HEK293 (cell line): ENCODE data around the gene TNIK.

Source experiments
- CTCF ChIA-PET: fragments of 350-600 bp; formaldehyde crosslinking; extraction: SDS; loops from one replicate; lab custom pipeline; 2021; ENCODE audit warnings: antibody characterized with exemption; lab: Yijun Ruan, JAX
- POLR2A ChIA-PET: fragments of 300-600 bp; formaldehyde crosslinking; extraction: SDS; loops from one replicate; lab custom pipeline; 2020; ENCODE audit warnings: antibody characterized with exemption, inconsistent platforms; lab: Yijun Ruan, JAX
- H3K27ac ChIP-seq: fragments of 200-500 bp; sonication (Bioruptor generic); 2 replicates; pipeline ENCODE4 v1.5.1; 2014; ENCODE audit warnings: low read depth, low read length, control low read depth, inconsistent platforms; ENCODE audit errors: extremely low read depth
- H3K36me3 ChIP-seq, 2 experiments: fragments of 200-500 bp in 1 of 2; sonication (Bioruptor generic) in 1 of 2; 1 replicate in 1 of 2; 2 replicates in 1 of 2; pipeline ENCODE4 v1.5.1; 2014 to 2017; ENCODE audit warnings: inconsistent platforms in 2 of 2, low read length in 2 of 2; ENCODE audit not compliant: control insufficient read depth in 2 of 2, insufficient read depth in 1 of 2
- H3K4me1 ChIP-seq: fragments of 200-500 bp; sonication (Bioruptor generic); 2 replicates; pipeline ENCODE4 v1.5.1; 2014; ENCODE audit warnings: mild to moderate bottlenecking, low read length, inconsistent platforms; ENCODE audit not compliant: control insufficient read depth, insufficient read depth
- H3K4me3 ChIP-seq: 2 replicates; pipeline ENCODE4 v1.5.1; 2011; ENCODE audit warnings: low read depth, mild to moderate bottlenecking, control low read depth, low read length, moderate library complexity
- H3K9me3 ChIP-seq: fragments of 200-500 bp; sonication (Bioruptor generic); 2 replicates; pipeline ENCODE4 v1.5.1; 2014; ENCODE audit warnings: low read depth, low read length, inconsistent platforms; ENCODE audit not compliant: control insufficient read depth, insufficient read depth
- GLIS1 ChIP-seq: fragments of 450-650 bp; formaldehyde crosslinking; IDR thresholded peaks from 2 replicates; pipeline ENCODE4 v1.5.1; 2016; ENCODE audit warnings: missing biosample characterization, missing genetic modification characterization
- KLF1 ChIP-seq: fragments of 450-650 bp; formaldehyde crosslinking; IDR thresholded peaks from 2 replicates; pipeline ENCODE4 v1.5.1; 2016; ENCODE audit warnings: missing biosample characterization, missing genetic modification characterization
- KLF7 ChIP-seq: fragments of 450-650 bp; formaldehyde crosslinking; IDR thresholded peaks from 2 replicates; pipeline ENCODE4 v1.5.1; 2016; ENCODE audit warnings: missing biosample characterization, missing genetic modification characterization, borderline replicate concordance
- PRDM1 ChIP-seq: fragments of 450-650 bp; formaldehyde crosslinking; IDR thresholded peaks from 2 replicates; pipeline ENCODE4; 2016; ENCODE audit warnings: missing biosample characterization, missing genetic modification characterization
- SP3 ChIP-seq: fragments of 450-650 bp; formaldehyde crosslinking; IDR thresholded peaks from 2 replicates; pipeline ENCODE4 v1.5.1; 2016; ENCODE audit warnings: missing biosample characterization, missing genetic modification characterization
- ZBTB48 ChIP-seq: fragments of 450-650 bp; formaldehyde crosslinking; IDR thresholded peaks from 2 replicates; pipeline ENCODE4 v1.5.1; 2016; ENCODE audit warnings: missing biosample characterization, missing genetic modification characterization
- ZFP37 ChIP-seq: fragments of 450-650 bp; formaldehyde crosslinking; IDR thresholded peaks from 2 replicates; pipeline ENCODE4 v1.5.1; 2016; ENCODE audit warnings: missing biosample characterization, missing genetic modification characterization
- ZIC2 ChIP-seq: fragments of 450-650 bp; formaldehyde crosslinking; IDR thresholded peaks from 2 replicates; pipeline ENCODE4 v1.5.1; 2016; ENCODE audit warnings: missing biosample characterization, missing genetic modification characterization
- ZNF10 ChIP-seq: fragments of 450-650 bp; formaldehyde crosslinking; IDR thresholded peaks from 2 replicates; pipeline ENCODE4 v1.5.1; 2017; ENCODE audit warnings: missing biosample characterization, missing genetic modification characterization
- ZNF16 ChIP-seq: fragments of 450-650 bp; formaldehyde crosslinking; IDR thresholded peaks from 2 replicates; pipeline ENCODE4 v1.5.1; 2016; ENCODE audit warnings: low read depth, missing biosample characterization, missing genetic modification characterization
- ZNF211 ChIP-seq: fragments of 450-650 bp; formaldehyde crosslinking; IDR thresholded peaks from 2 replicates; pipeline ENCODE4 v1.5.1; 2016; ENCODE audit warnings: low read depth, missing biosample characterization, missing genetic modification characterization
- ZNF324 ChIP-seq: fragments of 450-650 bp; formaldehyde crosslinking; IDR thresholded peaks from 2 replicates; pipeline ENCODE4 v1.5.1; 2016; ENCODE audit warnings: missing biosample characterization, missing genetic modification characterization
- ZNF350 ChIP-seq: fragments of 450-650 bp; formaldehyde crosslinking; IDR thresholded peaks from 2 replicates; pipeline ENCODE4 v1.5.0; 2017; ENCODE audit warnings: missing biosample characterization, mild to moderate bottlenecking, missing genetic modification characterization
- ZNF366 ChIP-seq: fragments of 450-650 bp; formaldehyde crosslinking; conservative IDR thresholded peaks from 2 replicates; pipeline ENCODE4 v1.5.1; 2016; ENCODE audit warnings: missing biosample characterization, missing genetic modification characterization
- ZNF37A ChIP-seq: fragments of 450-650 bp; IDR thresholded peaks from 2 replicates; pipeline ENCODE4 v1.5.1; 2018; ENCODE audit warnings: missing biosample characterization, missing genetic modification characterization
- ZNF426 ChIP-seq: fragments of 450-650 bp; formaldehyde crosslinking; IDR thresholded peaks from 2 replicates; pipeline ENCODE4 v1.5.1; 2017; ENCODE audit warnings: missing biosample characterization, missing genetic modification characterization, mild to moderate bottlenecking, inconsistent platforms, moderate library complexity
- ZNF514 ChIP-seq: fragments of 450-650 bp; formaldehyde crosslinking; IDR thresholded peaks from 2 replicates; pipeline ENCODE4 v1.5.1; 2016; ENCODE audit warnings: missing biosample characterization, missing genetic modification characterization
- ZNF530 ChIP-seq: fragments of 450-650 bp; formaldehyde crosslinking; IDR thresholded peaks from 2 replicates; pipeline ENCODE4 v1.5.1; 2016; ENCODE audit warnings: low read depth, missing biosample characterization, missing genetic modification characterization
- ZNF660 ChIP-seq: fragments of 450-650 bp; IDR thresholded peaks from 2 replicates; pipeline ENCODE4 v1.5.1; 2018; ENCODE audit warnings: missing biosample characterization, mild to moderate bottlenecking, missing genetic modification characterization
- ZNF777 ChIP-seq: fragments of 450-650 bp; formaldehyde crosslinking; IDR thresholded peaks from 2 replicates; pipeline ENCODE4 v1.5.1; 2017; ENCODE audit warnings: missing biosample characterization, missing genetic modification characterization, borderline replicate concordance
- ZNF792 ChIP-seq: fragments of 450-650 bp; formaldehyde crosslinking; IDR thresholded peaks from 2 replicates; pipeline ENCODE4 v1.5.1; 2016; ENCODE audit warnings: missing biosample characterization, missing genetic modification characterization
- TF ChIP-seq, protein P1 (sequence below): fragments of 450-650 bp; formaldehyde crosslinking; IDR thresholded peaks from 2 replicates; pipeline ENCODE4 v1.5.1; 2016; ENCODE audit warnings: missing biosample characterization, missing genetic modification characterization
- TF ChIP-seq, protein P2 (sequence below): fragments of 450-650 bp; formaldehyde crosslinking; IDR thresholded peaks from 2 replicates; pipeline ENCODE4 v1.5.1; 2016; ENCODE audit warnings: missing biosample characterization, missing genetic modification characterization, borderline replicate concordance
- TF ChIP-seq, protein P3 (sequence below): fragments of 450-650 bp; formaldehyde crosslinking; IDR thresholded peaks from 2 replicates; pipeline ENCODE4 v1.5.1; 2016; ENCODE audit warnings: missing biosample characterization, missing genetic modification characterization
- TF ChIP-seq, protein P4 (sequence below): fragments of 450-650 bp; formaldehyde crosslinking; IDR thresholded peaks from 2 replicates; pipeline ENCODE4 v1.5.1; 2016; ENCODE audit warnings: missing biosample characterization, missing genetic modification characterization
- TF ChIP-seq, protein P5 (sequence below): fragments of 450-650 bp; IDR thresholded peaks from 2 replicates; pipeline ENCODE4 v1.5.1; 2018; ENCODE audit warnings: missing biosample characterization, missing genetic modification characterization
- TF ChIP-seq, protein P6 (sequence below): fragments of 450-650 bp; formaldehyde crosslinking; optimal IDR thresholded peaks from 2 replicates; pipeline ENCODE3; 2016; ENCODE audit warnings: missing biosample characterization, mild to moderate bottlenecking, missing genetic modification characterization

The TNIK gene

DNA sequence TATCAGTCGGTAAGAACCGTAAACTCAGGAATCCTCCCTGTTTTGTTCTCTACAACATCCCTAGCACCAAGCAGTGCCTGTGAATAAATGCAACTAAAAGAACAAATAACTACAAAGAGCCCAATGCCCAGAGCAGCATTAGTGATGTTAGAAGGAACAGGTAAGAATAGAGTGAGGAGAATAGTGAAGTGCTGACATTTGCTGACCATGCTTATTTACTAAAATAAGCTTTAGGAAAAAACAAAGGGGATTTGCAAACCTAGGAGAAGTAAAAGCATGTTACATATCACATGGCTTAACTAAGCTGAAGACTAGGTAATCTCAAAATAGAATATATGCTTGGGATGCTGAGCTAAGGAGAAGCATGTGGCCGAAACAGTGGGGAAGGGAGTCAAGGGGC is 247.6 kb downstream of the TNIK start:
- H3K36me3 ChIP-seq: no peaks in the 10 kb centered on the region
- TF ChIP-seq ZNF530 (no peak), ZNF10 (tag by site-specific recombination) (no peak), ZNF37A (tag by site-specific recombination) (no peak), ZNF426 (no peak), ZNF16 (tag by site-specific recombination) (no peak), ZNF211 (tag by site-specific recombination) (no peak), ZNF792 (tag by site-specific recombination) (no peak), ZNF660 (tag by site-specific recombination) (no peak), PRDM1 (tag by site-specific recombination) (no peak), ZIC2 (tag by site-specific recombination) (no peak)
- TF ChIP-seq, protein P1, sequence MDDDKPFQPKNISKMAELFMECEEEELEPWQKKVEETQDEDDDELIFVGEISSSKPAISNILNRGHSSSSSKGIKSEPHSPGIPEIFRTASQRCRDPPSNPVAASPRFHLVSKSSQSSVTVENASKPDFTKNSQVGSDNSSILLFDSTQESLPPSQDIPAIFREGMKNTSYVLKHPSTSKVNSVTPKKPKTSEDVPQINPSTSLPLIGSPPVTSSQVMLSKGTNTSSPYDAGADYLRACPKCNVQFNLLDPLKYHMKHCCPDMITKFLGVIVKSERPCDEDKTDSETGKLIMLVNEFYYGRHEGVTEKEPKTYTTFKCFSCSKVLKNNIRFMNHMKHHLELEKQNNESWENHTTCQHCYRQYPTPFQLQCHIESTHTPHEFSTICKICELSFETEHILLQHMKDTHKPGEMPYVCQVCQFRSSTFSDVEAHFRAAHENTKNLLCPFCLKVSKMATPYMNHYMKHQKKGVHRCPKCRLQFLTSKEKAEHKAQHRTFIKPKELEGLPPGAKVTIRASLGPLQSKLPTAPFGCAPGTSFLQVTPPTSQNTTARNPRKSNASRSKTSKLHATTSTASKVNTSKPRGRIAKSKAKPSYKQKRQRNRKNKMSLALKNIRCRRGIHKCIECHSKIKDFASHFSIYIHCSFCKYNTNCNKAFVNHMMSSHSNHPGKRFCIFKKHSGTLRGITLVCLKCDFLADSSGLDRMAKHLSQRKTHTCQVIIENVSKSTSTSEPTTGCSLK (tag by site-specific recombination): no peak
- TF ChIP-seq, protein P2, sequence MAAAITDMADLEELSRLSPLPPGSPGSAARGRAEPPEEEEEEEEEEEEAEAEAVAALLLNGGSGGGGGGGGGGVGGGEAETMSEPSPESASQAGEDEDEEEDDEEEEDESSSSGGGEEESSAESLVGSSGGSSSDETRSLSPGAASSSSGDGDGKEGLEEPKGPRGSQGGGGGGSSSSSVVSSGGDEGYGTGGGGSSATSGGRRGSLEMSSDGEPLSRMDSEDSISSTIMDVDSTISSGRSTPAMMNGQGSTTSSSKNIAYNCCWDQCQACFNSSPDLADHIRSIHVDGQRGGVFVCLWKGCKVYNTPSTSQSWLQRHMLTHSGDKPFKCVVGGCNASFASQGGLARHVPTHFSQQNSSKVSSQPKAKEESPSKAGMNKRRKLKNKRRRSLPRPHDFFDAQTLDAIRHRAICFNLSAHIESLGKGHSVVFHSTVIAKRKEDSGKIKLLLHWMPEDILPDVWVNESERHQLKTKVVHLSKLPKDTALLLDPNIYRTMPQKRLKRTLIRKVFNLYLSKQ (tag by site-specific recombination): no peak
- TF ChIP-seq, protein P3, sequence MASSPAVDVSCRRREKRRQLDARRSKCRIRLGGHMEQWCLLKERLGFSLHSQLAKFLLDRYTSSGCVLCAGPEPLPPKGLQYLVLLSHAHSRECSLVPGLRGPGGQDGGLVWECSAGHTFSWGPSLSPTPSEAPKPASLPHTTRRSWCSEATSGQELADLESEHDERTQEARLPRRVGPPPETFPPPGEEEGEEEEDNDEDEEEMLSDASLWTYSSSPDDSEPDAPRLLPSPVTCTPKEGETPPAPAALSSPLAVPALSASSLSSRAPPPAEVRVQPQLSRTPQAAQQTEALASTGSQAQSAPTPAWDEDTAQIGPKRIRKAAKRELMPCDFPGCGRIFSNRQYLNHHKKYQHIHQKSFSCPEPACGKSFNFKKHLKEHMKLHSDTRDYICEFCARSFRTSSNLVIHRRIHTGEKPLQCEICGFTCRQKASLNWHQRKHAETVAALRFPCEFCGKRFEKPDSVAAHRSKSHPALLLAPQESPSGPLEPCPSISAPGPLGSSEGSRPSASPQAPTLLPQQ: no peak
- no peak overlapping the region for H3K27ac ChIP-seq
- CTCF ChIA-PET: interaction anchor here (1.2 kb wide), 1 partner anchor 11 kb away, joined by 3 read pairs; no protein-coding TSS in a partner anchor
- no peaks in the 10 kb centered on the region for H3K4me1 ChIP-seq
- no peak overlapping the region for H3K4me3 ChIP-seq
- POLR2A ChIA-PET: no interaction called here
- H3K9me3 ChIP-seq: no peaks in the 10 kb centered on the region

DNA sequence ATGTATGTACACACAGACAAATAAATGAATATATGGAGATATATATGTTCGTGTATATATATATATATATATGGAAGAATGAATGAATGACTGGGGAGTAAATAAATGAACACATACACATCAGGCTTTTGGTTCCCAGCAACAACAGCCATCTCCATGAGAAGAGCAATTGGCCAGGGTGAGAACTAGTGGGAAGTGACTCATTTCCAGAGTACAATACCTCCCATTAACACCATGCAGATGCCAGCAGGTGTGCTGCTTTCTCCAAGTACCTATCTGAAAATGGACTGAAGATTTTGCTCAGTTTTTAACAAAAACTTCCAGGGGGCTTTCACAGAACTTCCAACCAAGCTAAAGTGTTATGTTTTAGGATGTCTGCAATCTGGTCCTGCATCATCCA is 253.9 kb downstream of the TNIK start:
- Histone ChIP-seq H3K4me3 (no peak overlapping the region), H3K9me3 (no peaks in the 10 kb centered on the region), H3K36me3 (no peaks in the 10 kb centered on the region), H3K4me1 (no peaks in the 10 kb centered on the region), H3K27ac (no peak overlapping the region)
- ChIA-PET POLR2A (no interaction called here), CTCF (no interaction called here)
- TF ChIP-seq KLF7 (tag by site-specific recombination) (no peak), ZNF324 (no peak), GLIS1 (tag by site-specific recombination) (no peak), ZBTB48 (no peak), ZNF777 (tag by site-specific recombination) (no peak), ZNF350 (tag by site-specific recombination) (no peak), SP3 (tag by site-specific recombination) (no peak), KLF1 (tag by site-specific recombination) (no peak), ZFP37 (no peak), ZNF514 (no peak), ZNF366 (tag by site-specific recombination) (no peak)
- TF ChIP-seq, protein P4, sequence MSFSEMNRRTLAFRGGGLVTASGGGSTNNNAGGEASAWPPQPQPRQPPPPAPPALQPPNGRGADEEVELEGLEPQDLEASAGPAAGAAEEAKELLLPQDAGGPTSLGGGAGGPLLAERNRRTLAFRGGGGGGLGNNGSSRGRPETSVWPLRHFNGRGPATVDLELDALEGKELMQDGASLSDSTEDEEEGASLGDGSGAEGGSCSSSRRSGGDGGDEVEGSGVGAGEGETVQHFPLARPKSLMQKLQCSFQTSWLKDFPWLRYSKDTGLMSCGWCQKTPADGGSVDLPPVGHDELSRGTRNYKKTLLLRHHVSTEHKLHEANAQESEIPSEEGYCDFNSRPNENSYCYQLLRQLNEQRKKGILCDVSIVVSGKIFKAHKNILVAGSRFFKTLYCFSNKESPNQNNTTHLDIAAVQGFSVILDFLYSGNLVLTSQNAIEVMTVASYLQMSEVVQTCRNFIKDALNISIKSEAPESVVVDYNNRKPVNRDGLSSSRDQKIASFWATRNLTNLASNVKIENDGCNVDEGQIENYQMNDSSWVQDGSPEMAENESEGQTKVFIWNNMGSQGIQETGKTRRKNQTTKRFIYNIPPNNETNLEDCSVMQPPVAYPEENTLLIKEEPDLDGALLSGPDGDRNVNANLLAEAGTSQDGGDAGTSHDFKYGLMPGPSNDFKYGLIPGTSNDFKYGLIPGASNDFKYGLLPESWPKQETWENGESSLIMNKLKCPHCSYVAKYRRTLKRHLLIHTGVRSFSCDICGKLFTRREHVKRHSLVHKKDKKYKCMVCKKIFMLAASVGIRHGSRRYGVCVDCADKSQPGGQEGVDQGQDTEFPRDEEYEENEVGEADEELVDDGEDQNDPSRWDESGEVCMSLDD (tag by site-specific recombination): no peak
- TF ChIP-seq, protein P5, sequence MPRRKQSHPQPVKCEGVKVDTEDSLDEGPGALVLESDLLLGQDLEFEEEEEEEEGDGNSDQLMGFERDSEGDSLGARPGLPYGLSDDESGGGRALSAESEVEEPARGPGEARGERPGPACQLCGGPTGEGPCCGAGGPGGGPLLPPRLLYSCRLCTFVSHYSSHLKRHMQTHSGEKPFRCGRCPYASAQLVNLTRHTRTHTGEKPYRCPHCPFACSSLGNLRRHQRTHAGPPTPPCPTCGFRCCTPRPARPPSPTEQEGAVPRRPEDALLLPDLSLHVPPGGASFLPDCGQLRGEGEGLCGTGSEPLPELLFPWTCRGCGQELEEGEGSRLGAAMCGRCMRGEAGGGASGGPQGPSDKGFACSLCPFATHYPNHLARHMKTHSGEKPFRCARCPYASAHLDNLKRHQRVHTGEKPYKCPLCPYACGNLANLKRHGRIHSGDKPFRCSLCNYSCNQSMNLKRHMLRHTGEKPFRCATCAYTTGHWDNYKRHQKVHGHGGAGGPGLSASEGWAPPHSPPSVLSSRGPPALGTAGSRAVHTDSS (tag by site-specific recombination): no peak
- TF ChIP-seq, protein P6, sequence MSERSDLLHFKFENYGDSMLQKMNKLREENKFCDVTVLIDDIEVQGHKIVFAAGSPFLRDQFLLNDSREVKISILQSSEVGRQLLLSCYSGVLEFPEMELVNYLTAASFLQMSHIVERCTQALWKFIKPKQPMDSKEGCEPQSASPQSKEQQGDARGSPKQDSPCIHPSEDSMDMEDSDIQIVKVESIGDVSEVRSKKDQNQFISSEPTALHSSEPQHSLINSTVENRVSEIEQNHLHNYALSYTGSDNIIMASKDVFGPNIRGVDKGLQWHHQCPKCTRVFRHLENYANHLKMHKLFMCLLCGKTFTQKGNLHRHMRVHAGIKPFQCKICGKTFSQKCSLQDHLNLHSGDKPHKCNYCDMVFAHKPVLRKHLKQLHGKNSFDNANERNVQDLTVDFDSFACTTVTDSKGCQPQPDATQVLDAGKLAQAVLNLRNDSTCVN (tag by site-specific recombination): no peak
